GM12875 (cell line): ENCODE data around the gene ZNF358.

Experiments used
- H3K4me3 ChIP-seq: one replicate; pipeline ENCODE4 v1.5.1; 2011; ENCODE audit warnings: low read depth, low read length, control low read depth
- TF ChIP-seq, protein P1 (sequence below): IDR thresholded peaks from 2 replicates; pipeline ENCODE4 v1.5.1; 2011; ENCODE audit warnings: low read depth, mild to moderate bottlenecking, control low read depth, inconsistent platforms, low read length, moderate library complexity, borderline replicate concordance; ENCODE audit not compliant: insufficient read depth

The ZNF358 gene

DNA sequence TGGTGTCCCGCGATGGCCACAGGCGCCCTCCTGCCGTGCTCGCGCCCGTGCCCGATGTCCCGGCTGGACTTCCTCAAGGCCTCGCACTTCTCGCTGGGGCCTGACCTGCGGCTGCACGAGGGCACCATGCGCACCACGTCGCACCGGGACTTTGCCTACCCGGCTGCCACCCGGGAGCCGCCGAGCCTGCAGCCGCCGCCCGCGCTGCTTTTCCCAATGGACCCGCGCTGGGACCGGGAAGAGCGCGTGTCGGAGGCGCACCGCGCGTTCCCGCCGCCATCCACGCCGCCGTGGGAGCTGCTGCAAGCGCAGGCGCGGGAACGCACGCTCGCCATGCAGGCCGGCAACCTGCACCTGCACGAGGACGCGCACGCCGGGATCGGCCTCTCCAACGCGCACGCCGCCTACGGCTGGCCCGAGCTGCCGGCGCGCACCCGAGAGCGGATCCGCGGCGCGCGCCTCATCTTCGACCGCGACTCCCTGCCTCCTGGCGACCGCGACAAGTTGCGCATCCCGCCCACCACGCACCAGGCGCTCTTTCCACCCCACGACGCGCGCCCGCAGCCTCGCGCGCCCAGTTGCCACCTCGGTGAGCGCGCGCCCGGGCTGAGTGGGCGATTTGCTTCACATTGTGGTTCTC is 15.0 kb upstream of the ZNF358 start:
- H3K4me3 ChIP-seq = no peak overlapping the region

DNA sequence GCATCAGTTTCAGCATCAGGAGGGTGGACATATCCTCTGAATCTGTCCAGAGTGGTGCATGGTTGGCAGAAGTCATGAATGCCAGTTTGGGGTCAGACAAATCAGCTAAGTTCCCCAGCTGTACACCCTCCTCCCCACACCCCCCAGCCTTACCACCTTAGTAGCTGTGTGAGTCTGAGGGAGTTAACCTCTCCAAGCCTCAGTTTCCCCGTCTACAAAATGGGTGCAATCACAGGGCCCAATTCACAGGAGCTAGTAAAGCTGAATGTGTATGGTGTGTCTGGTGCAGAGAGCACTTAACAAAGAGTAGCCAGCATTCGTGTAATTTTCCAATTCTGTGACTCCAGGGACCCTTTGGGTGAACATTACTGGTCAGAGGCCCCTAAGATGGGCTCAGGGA is 13.4 kb upstream of the ZNF358 start:
- TF ChIP-seq, protein P1, sequence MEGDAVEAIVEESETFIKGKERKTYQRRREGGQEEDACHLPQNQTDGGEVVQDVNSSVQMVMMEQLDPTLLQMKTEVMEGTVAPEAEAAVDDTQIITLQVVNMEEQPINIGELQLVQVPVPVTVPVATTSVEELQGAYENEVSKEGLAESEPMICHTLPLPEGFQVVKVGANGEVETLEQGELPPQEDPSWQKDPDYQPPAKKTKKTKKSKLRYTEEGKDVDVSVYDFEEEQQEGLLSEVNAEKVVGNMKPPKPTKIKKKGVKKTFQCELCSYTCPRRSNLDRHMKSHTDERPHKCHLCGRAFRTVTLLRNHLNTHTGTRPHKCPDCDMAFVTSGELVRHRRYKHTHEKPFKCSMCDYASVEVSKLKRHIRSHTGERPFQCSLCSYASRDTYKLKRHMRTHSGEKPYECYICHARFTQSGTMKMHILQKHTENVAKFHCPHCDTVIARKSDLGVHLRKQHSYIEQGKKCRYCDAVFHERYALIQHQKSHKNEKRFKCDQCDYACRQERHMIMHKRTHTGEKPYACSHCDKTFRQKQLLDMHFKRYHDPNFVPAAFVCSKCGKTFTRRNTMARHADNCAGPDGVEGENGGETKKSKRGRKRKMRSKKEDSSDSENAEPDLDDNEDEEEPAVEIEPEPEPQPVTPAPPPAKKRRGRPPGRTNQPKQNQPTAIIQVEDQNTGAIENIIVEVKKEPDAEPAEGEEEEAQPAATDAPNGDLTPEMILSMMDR = no peak

More for the DNA sequence above, 15.0 kb upstream of the ZNF358 start:
- TF ChIP-seq, protein P1 = no peak

DNA sequence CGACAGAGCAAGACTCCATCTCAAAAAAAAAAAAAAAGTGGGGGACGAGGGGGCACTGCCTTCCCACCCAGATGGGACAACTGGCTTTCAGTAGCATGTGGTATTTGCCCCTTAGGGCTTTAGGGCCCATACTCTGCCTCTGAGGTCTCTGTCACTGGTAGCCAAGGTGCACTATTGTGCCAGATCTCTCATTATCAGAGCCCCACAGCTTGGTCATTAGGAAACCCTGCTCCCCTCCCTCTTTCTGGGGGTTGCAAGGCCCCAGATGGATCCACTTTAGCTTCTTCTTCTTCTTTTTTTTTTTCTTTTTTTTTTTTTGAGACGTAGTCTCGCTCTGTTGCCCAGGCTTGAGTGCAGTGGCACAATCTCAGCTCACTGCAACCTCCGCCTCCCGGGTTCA is 11.2 kb upstream of the ZNF358 start:
- no peak overlapping the region for H3K4me3 ChIP-seq
- TF ChIP-seq, protein P1 = no peak

More for the DNA sequence above, 13.4 kb upstream of the ZNF358 start:
- no peak overlapping the region for H3K4me3 ChIP-seq

DNA sequence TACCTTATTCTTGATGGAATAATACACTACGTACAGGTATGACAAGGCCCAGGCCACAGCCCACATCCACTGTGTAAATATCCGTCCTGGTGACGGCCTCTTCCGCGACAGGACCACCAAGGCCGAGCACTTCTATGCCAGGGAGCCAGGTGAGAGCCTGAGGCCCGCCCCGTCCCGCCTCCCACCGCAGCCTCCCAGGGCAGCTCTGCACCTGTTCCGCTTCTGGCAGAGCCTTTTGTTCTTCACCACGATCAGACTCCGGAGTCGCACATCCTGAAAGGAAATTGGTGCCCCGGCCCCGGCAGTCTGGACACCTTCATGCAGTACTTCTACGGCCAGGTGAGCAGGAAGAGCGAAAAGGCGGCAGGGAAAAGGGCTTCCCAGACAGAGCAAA is 10.6 kb upstream of the ZNF358 start:
- H3K4me3 ChIP-seq = no peak overlapping the region
- TF ChIP-seq, protein P1 = no peak

DNA sequence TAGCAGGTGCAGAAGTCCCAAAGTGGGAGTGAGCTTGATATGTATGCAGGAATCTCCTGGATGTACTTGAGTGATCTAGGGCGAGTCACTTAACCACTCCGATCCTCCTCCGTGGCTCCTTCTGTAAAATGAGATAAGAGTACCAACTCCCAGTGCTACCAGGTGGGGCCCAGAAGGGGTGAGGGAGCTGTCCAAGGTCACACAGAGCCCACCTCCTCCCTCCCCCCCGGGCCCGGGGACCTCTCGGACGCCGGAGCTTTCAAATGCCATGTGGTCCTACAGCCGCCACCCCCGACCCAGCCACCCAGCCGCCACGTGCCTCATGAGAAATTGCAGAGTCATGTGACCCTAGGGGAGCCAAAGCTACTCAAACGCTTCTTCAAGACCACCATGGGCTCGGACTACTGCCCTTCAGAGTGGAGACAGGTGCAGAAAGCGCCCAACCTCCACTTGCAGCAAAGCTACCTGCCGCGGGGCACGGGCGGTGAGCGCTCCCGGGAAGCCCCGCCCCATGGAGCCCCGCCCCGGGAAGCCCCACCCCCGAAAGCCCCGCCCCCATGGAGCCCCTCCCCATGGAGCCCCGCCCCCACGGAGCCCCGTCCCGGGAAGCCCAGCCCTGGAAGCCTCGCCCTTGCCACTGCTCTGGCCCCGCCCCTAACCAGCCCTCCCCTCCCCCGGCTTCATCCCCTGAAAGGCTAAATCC is 10.1 kb upstream of the ZNF358 start:
- H3K4me3 ChIP-seq = no peak overlapping the region

DNA sequence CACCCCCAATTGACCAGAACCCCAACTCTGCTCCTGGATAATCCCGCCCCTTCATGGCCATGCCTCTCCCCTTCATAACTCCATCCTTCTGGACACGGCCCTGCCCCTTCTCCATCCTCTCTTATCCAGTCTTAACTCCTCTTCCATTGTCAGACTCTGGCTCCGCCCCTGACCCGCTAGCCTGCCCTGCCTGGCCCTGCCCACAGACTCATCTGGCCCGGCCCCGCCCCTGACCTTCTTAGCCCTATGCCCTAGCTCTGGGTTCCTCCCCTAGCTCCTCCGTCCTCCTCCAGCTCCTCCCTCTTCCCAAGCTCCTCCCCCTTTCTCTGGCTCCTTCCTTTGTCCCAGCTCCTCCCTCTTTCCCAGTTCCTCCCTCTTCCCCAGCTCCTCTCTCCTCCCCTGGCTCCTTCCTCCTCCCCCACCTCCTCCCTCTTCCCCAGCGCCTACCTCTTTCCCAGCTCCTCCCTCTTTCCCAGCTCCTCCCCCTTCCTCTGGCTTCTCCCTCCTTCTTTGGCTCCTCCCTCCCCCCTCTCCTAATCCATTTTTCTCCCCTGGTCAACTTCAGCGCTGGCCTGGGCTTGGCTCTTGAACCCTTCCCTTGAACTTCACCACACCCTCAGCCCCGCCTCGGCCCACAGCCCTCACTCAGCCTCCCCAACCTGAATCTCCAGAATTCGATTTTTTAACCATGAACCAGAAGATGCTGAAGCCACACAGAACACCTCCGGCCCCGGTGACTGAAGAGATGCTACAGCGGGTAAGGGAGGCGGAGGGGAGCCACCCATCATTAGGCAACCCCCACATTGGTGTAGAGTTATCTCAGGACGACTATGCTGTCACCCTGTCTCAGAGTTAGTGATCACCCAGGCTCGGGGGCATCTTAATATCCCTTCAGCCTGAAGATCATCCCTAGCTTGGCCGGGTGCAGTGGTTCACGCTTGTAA is 9.2 kb upstream of the ZNF358 start:
- H3K4me3 ChIP-seq = no peak overlapping the region
- TF ChIP-seq, protein P1 = no peak

More for the DNA sequence above, 10.1 kb upstream of the ZNF358 start:
- TF ChIP-seq, protein P1 = no peak
